Epithelial cell of proximal tubule (primary cell): Measurements from ENCODE around the gene POGZ. TPM values are rescaled to one million over a fixed set of nuclear protein-coding genes. Genes with fewer than 3 reads are reported as not detected.

Experiments used
- DNase-seq: peaks from one replicate; pipeline ENCODE4 v3.0.0-alpha.2; 2011; ENCODE audit warnings: low read depth
- H3K4me3 ChIP-seq: 2 replicates; pipeline ENCODE4 v1.5.1; 2011; ENCODE audit warnings: low read depth, mild to moderate bottlenecking, low read length
- CTCF ChIP-seq: conservative IDR thresholded peaks from 2 replicates; pipeline ENCODE4 v1.5.1; 2012; ENCODE audit warnings: low read depth, mild to moderate bottlenecking, low read length
- total RNA-seq: library from RNA; depleted of rRNA; stranded (reverse); fragments of >200 nt; gene quantifications from 2 replicates; pipeline ENCODE4 v1.2.3, GENCODE V29; 2015

POGZ gene
- total RNA-seq, 1 donor from 2014 or later = 29.3 TPM

GRCh38 chr1:151356696-151357095, 102.6 kb downstream of the POGZ start:
- DNase-seq = no peak
- no peak for TF ChIP-seq CTCF
- H3K4me3 ChIP-seq = no peak overlapping the region

Other genes starting within 250 kb of the POGZ start
- gene PSMD4, start 204.8 kb downstream of the POGZ start, total RNA-seq = 213 and 225 TPM in 2 replicates
- gene ZNF687, start 177.2 kb downstream of the POGZ start, total RNA-seq = 14.0 and 16.9 TPM in 2 replicates
- gene PI4KB, start 132.1 kb downstream of the POGZ start, total RNA-seq = 26.3 and 73.3 TPM in 2 replicates
- gene RFX5, start 112.2 kb downstream of the POGZ start, total RNA-seq = 25.9 and 33.9 TPM in 2 replicates
- 2.7 and 5.9 TPM in 2 replicates for gene SELENBP1, start 86.8 kb downstream of the POGZ start, total RNA-seq
- gene PSMB4, start 59.9 kb downstream of the POGZ start, total RNA-seq = 348 and 446 TPM in 2 replicates
- gene CGN, start 51.9 kb upstream of the POGZ start, total RNA-seq = 9.5 and 10.1 TPM in 2 replicates
- gene TUFT1, start 80.8 kb upstream of the POGZ start, total RNA-seq = 33.5 and 39.2 TPM in 2 replicates
- gene SNX27, start 152.6 kb upstream of the POGZ start, total RNA-seq = 13.2 and 14.8 TPM in 2 replicates